Medulla oblongata (tissue), 1 donor: ENCODE data around the gene CKLF.

Source experiments
- DNase-seq: peaks from one replicate; pipeline ENCODE4 v3.0.0-alpha.2; 2015; ENCODE audit errors: extremely low spot score

CKLF gene

DNA sequence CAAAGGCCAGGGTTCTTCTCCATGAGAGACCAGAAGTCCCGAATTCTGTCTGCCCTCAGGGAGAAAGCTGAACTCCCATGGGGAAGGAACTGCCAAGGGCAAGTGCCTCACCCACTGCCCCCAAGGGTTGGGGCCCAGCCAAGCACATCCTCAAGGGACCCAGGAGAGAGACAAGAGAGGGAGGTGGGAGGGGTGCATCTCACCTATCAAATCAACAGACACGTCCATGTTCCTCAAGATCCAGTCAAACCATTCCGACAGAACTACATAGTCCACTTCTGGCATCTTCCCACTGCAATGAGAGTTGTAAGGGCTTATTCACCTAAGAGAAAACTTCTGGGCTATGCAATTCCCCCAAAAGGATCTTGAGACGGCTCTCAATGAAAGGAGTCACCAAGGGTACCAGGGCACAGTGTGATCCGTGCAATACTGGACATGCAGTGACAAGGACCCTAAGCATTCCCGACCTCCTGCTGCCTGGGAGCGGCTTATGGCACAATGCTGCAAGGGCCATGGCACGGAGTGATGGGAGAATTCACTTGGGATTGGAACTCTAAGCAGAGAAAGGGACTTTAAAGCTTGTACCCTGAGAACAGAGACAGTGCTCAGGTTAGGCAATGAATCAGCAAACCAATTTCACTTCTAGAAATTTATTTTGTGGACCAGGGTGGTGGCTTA is 34.7 kb upstream of the CKLF start:
- no peak for DNase-seq

DNA sequence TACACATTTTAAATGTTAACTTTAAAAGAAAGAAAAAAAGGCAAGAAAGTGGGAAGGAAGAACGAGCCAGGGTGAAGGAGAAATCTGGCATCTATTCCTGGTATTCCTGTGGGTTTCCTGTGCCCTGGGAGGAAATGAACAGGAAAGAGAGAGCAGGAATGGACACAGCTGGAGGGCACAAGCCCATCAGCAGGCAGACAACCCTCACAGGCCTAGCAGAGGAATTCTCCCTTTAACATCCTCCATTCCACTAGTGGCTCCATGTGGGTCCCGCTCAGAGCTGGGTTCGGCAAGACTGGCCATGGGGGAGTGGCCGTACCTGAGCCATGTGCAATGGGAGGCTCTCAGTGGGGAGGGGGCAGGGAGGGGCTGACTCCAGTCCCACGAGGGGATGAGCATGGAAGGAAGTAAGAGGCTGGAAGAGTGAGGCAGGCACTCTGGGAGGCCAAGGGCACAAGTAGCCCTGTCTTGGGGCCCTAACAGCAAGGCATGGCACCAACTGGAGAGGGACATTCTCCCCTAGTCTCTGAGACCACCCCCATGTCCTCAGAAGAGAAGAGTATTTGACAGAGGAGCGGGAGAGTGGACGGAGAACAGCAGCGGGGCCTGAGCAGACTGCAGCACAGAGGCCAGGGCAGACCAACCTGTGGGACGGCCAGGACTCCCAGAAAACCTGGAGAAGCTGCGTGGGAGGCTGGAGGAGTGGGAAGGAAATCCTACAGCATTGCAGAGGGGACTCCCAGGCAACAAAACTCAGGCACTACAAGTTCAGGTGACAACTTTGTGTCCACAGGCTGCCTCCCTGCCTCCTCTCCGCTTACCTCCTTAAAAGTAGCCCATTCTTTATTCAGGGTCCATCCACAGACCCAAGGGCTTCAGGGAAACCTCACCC is 32.6 kb upstream of the CKLF start:
- no peak for DNase-seq

DNA sequence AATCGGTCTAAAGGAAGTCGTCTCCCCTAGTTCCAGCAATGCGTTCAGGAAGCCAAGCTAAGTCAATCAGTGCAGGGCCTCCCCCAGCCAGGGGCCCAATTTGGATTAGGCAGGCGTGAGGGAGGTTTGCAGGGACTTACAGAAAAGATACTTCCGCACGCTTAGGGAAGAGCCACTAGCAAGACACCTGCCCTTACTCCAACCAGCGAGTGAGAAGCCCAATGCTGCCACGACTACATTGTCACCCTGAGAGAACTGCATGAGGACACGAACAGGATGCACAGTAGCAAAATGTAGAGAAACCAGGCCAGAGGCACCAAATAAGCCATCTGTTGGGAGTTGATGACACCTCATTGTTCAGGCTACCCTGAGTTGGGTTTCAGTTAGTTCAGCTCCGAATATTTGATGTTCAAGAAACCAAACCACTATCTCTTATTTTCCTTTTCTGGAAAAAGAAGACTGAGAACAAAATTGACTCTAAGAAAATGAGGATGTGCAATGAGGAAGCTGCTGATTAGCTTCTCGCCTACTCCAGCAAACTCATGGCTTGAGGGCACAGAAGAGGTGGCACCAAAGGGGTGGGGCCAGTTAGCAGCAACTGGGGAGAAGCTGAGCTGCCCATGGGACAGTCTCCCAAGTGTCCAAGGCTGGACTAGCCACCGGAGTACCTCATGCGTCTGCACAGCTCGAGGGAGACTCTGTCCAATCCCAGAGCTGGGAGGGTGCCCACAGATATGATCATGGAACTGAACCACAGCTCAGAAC is 31.8 kb upstream of the CKLF start:
- peak; percentile 76 for DNase-seq

DNA sequence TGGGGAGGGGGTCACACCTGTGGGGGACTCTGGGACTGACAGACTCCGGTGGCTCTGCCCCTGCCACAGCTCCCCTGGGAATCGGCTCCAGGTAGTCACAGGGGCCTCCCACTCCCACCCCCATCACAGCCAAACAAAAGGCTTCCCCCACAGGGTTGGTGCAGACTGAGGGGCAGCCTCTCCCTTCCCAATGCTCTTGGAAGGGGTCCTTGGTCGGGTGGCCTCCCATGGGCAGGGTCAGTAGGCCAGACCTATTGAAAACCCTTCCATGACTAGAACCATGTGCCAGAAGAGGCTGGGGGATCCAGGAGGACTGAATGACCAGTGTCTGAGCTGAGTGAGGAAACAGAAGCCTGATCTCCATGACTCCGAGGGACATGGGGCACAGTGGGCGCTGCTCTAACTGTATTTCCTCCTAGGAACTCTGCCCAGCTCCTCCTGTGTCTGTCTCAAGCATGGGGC is 31.1 kb upstream of the CKLF start:
- no peak for DNase-seq

DNA sequence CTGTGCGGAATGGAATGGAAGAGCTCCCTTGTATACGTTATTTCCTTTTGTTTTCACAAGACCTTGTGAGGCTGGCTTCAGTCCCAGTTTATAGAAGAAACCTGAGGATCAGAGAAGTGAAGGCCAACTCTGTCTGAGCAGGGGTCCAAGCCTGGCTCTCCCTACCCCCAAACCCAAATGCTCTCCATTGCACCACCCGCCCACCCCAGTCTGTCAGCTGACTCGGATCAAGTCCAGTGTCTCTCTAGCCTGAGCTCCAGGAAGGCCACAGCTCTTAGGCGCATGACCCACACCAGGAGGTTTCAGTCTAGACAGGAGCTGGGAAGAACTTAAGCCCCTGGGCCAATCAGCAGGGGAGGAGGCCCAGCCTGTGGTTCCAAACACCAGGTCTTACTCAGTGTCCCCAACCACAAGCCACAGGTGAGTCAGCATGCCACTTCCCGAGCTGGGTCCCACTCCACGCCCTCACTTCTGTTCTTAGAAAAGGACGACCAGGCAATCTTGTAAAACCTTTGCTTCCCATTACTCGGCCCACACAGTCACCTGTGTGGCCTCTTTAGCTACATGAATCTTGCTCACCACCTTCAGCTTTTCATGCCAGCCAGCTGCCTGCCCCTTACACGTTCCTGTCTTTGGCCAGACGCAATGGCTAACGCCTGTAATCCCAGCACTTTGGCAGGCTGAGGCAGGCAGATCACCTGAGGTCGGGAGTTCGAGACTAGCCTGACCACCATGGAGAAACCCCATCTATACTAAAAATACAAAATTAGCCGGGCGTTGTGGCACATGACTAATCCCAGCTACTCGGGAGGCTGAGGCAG is 30.2 kb upstream of the CKLF start:
- DNase-seq: peak; percentile 71

DNA sequence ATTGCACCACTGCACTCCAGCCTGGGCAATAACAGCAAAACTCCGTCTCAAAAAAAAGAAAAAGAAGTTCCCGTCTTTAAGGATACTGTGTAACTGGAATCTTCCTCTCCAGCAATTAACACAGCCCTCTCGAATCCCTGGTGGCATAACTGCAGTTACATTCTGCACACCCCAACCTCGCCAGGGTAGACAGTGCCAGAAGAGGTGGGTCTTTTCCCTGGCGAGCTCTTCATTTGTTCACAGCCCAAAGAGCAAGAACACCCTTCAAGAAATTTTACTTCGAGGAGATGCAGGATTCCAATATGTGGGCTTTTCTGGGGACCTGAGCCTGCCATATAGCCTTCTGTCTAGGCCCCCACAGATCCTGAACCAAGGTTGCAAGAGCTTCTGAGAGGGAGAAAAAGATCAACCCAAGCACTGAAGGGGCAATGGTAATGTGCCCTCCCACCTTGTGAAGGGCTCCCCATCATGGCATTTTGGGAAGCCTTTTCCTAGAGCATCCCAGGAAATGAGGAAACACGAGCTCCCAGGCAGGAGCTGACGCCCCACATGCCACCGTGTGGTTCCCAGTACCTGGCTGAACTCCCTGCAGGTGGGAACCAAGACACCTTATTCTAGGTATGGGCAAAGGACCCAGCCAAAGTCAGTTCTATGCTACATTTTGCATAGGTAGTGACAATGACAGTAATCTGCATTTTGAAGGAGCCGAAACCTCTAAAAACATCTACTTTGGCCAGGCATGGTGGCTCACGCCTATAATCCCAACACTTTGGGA is 29.4 kb upstream of the CKLF start:
- no peak for DNase-seq

DNA sequence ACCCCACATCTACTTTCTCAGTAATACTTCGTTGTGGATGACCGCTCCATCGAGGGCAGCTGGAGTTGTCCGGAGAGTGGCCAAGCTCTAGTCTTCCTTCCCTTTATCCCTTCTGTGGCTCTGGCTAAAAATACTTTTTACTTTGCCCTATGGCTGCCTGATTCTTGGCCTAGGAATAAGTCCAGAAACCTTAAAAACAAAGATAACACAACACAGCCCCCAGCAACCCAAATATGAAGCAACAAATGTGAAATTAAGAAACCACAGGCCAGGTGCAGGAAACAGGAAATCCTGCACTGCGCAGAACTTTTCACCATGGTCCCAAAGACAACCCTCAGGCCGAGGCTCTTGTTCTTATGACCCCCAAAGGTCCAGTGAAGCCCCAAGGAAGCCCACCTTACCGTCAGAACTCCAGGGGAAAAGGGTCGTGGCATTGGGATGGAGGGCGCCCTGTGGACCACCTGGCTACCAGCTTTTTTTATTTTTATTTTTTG is 28.5 kb upstream of the CKLF start:
- no peak for DNase-seq

DNA sequence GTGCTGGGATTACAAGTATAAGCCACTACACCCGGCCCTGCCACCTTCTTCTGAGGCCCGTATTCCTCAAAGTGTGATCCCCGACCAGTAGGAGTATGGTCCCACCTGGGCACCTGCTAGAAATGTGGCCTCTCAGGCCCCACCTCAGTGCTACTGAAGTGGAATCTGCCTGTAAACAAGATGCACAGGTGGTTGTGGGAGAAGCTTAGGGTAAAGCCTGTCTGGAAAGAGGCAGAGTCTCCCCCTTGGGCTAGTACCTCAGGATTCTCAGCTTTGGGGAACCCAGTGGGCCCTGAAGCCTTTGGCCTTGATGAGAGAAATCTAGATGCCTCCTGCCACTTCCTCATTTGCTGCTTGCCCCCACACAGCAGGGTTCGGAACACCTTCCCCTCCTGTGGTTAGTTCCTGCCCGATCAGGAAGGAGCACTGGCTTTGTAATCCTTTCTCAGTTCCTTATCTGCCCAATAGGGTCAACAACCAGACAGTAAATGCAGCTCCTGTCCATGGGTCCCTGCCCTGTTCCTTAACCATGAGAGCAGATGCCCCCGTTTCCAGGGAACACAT is 27.7 kb upstream of the CKLF start:
- peak; percentile 85 for DNase-seq

DNA sequence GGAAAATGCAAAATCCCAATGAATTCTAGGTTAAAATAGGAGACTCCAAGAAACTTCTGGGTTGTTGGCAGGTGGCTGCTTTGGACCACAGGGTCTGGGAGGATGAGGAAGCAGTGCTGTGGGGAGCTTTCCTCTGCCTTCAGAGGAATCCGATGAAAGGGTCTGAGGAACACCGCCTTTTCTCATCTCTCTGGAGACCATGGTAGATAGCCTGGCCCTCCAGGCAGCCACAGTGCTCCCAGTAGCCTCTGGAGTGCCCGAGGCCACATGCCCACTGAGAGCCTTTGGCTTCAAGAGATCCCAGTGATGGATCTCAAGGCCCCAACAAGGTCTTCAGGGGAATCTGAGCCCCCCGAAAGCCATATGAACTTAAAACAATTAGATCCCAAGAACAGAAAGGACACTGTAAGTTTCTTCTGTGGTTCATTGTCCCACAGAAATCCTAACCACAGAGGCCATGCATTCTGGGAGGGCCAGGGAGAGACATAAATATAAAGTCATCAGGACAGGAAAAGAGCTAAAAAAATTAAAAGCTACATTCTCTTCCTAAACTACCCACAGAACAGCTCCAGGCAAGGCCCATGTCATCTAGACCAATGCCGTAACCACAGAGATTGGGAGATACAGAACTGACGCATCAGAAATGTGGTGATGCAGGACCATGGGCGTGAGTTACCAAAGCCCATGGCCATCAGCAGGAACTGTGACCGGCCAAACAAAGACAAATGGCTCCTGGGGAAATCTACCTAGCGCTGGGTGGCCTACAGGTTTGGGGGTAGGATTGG is 26.8 kb upstream of the CKLF start:
- DNase-seq: no peak

DNA sequence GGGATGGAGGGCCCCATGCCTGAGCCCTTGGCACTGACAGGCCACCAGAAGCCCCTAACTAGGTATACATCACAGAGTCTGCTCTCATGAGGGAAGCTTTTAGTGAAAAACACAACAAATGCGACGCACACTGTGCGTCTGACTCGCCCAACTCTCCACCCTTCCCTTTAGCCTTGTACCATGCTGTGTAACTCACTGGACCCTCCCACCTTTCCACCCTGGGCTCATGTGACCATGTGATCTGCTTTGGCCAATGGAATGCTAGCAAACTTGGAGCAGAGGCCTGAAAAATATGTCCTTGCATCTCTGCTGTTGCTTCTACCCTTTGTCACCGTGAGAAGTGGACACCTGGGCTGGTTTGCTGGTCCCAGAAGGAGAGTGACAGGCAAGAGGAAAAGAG is 24.1 kb upstream of the CKLF start:
- no peak for DNase-seq

DNA sequence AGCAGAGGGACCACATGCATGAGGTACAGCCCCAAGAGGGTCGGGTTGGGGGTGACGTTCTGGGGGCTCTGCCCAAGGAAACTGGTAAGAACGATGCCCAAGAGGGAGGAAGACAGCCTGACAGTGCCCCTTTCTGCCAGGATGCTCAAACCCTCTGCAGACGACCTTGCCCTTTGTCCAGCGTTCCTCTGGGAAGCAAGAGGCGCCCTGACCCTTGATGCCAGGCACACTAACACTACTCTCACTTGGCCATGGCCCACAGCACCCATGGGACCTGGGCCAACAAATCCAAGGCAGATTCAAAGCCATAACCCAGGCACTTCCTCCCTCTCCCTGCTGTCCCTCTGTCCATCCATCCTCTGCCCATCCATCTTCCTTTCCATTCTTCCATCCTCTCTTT is 22.9 kb upstream of the CKLF start:
- DNase-seq: no peak

DNA sequence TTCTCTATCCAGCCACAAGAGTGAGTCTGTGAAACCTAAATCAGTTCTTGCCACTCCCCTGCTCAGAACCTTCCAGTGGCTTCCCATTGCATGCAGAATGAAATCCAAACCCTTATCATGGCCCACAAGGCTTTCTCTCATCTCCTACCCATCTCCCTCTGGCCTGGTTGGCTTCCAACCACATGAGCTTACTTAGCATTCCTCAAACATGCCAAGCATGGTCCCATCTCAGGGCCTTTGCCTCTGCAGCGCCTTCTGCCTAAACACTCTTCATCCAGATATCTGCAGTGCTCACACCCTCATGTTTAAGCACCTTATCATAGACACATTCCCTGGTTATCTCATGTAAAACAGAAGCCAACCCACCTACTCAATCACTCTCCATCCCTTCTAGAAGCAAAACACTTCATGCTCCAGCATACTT is 18.0 kb upstream of the CKLF start:
- DNase-seq: no peak

DNA sequence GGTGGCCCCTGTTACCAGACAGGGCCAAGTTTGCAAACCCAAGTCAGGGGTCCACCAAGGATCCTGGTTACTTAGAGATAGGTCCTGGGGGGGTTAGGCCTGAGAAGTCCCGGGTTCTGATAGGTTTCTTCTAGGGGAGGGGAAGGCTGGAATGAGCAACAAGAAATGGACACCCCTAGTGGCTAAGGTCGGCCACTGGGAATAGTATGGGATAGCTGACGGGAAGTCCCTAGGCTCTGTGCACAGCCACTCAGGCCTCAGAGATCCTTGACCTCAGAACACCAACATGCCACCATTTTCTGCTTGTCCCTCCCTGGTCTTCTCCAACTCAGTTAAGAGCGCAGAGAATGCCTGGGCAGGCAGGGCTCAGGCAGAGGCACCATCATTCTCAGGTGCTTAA is 15.9 kb upstream of the CKLF start:
- no peak for DNase-seq

DNA sequence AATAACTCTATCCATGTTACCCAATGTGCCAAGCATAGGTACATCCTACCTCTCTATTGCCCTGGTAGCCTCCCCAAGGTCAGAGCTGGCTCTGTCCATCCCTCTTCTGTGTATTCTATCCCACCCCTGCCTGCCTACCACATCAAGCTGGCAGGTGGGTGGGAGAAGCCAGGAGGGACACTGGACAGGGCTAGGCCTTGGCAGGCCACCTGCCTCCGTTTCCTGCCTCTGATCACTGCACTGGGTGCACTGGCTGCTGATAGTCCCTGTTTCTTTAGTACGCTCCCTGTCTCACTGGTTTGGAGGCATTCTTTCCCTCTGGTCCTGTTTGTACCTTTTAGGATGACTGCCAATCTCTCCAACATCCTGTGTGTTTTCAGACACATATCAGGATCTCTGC is 15.1 kb upstream of the CKLF start:
- DNase-seq: no peak

DNA sequence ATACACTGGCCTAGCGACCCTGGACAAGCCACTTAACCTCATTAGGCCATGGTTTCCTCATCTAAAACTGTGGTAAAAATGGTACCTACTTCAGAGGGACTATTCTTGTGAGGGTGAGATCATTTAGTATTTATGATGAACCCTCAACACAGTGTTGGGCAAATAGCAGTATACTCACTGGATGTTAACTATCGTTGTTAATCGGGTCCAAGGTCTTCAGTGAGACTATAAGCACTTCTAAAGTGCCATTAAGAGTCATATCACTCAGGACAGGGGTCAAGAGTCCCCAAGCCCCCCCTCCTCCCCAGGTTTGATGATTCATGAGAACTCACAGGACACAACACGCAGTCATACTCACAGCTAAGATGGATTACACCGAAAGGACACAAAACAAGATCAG is 13.5 kb upstream of the CKLF start:
- no peak for DNase-seq

DNA sequence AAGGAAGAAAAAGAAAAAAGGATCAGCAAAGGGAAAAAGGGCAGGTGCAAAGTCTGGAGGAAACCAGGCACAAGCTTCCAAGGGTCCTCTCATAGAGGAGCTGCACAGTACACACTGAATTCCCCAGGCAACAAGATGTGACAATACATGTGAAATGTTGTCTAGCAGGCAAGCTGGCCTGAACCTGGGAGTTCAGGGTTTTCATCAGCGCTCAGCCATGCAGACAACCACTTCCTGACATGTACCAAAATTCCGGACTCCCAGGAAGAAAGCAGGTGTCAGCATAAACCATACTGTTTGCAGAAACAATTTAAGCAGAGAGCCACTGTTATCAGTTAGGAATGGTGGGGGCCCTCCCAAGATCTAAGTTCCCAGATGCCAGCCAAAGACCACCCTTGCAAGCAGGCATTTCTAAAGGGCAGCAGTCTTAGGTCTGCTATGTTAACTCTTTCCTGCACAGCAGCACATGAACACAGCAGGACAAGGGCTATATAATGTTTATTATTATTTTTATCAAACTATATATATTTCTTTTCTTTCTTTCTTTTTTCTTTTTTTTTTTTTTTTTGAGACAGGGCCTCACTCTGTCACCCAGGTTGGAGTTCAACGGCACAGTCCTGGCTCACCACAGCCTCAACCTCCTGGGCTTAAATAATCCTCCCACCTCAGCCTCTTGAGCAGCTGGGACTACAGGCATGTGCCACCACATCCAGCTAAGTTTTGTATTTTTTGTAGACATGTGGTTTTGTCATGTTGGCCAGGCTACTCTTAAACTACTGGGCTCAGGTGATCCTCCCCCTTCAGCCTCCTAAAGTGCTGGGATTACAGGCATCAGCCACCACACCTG is 12.5 kb upstream of the CKLF start:
- DNase-seq: no peak

DNA sequence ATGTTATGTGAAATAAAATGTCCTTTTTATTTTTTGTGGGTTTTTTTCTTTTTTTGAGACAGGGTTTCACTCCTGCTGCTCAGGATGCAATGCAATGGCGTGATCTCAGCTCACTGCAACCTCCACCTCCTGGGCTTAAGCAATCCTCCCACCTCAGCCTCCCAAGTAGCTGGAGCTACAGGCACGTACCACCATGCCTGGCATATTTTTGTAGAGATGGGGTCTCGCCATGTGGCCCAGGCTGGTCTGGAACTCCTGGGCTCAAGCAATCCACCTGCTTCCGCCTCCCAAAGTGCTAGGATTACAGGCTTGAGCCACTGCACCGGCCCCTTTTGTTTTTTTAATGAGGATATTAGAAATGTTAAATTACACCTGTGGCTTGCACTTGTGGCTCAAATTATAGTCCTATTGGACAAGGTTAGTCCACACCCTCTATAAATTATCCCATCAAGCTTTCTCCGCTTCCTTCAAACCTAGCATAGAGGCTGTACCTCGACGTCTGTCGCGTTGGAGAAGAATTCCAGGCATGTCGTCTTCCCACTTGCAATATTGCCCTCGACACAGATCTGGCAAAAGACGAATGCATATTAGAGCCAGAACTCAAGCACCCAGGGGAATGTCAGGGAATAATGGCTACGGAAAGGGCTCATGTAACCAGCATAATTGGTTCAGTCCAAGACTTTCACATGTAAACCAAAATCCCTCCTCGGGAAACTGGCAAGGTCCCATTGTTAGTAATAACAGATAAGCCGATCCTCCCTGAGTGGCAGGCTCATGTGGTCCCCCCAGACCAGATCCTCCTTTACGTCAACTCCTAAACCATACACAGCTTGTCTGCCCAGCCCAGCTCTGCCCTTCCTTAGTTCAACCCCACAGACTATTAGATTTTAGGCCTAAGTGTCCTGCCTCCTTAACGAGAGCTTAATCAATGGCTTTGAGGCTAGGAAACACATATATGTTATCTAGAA is 10.7 kb upstream of the CKLF start:
- no peak for DNase-seq
